LoVo (cell line): ENCODE measurements around the gene EIPR1.
"Not testable (repeated sequence)": the region's sequence is repeated elsewhere in the genome, so short reads cannot be mapped to it uniquely, and the experiment has no call there.

Experiments used
- DNase-seq: peaks from one replicate; pipeline ENCODE4 v3.0.0-alpha.2; 2016; ENCODE audit warnings: low spot score

Gene EIPR1

GRCh38 chr2:3357926-3358325, 19.7 kb downstream of the EIPR1 start:
- DNase-seq, result no peak

- DNase-seq, result not testable (repeated sequence)
Measured at GRCh38 chr2:3357446-3357845, 20.2 kb downstream of the EIPR1 start.

GRCh38 chr2:3356799-3357198, 20.8 kb downstream of the EIPR1 start:
- DNase-seq, result no peak

DNA sequence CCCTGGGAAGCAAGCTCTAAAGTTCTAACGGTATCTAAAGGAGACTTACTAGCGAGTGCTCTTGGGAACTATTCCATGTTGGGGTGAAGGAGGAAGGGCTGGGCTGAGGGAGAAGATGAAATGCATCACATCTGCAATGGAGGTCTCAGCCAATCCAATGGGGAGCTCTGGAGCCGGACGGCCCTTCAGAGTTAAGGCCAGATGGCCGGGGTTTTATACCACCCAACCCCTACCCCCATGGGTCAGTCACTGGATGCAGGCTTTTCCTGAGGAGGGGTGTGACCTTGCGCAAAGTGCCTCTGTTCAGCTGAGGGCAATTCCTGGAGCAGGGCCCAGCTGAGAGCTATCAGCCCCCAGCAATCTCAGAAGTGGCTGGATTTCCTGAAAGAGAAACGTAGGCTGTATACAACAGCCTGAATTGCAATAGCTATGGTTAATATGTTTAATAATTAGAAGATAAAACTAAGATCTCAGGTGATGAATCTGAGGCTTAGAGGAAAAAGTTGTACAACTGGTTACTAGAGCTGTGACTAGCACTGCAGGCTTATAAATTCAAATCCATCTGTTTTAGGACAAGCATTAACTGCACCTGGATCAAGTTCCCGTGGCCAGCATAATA, 21.6 kb downstream of the EIPR1 start:
- DNase-seq, result no peak

DNA sequence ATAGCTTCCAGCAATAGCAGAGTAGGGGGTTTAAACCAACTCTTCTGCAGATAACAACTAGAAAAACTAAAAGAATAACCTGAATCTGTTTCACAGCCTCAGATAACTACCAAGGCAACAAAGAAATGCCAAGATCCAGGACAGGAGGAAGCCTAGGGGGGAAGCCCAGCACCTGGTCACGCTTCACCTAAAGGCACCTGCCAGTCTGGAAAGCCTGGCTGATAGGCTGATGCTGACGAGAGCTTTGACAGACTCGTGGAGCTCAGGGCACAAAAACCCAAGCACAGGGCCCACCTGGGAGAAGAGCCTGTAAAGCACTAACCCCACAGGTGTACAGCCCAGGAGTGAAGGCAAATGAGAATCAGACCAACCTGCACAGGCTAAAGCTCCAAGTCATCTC, 22.6 kb downstream of the EIPR1 start:
- no peak for DNase-seq

- no peak for DNase-seq
Measured at GRCh38 chr2:3349211-3349693, 28.4 kb downstream of the EIPR1 start.

DNA sequence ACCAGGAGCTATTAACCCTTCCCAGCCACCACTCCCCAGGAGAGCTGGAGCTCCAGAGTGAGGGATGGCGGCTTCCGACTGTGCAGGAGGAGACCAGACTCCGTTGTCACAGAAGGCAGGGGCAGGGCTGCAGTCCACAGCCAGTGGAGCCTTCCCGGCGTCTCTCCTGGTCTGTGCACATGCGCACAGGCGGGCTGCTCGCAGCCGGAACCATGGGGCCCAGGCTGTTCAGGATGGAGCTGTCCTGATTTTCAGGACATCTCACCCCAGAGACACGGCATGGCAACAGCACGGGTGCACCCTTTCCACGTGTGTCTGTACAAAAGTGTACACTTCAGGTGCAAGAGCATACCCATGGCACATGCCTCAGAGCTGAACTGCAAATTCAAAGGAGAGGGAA, 28.9 kb downstream of the EIPR1 start:
- no peak for DNase-seq

DNA sequence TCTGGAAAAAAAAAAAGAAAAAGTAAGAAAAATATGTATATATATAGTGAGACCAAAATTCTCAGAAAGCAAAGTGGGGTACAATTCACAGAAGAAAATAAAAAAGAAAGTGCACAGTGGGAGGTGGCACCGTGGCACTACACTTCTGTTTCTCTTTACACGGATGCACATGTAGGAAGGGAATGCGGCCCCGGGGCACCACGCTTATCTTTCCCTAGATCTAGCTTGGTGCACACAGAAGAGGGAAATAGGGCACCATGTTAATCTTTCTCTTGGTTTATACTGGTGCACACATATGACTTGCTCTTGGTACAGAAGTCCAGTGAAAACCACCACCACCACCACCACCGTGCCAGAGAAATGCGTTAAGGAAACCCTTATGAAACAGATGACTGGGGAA, 32.0 kb downstream of the EIPR1 start:
- DNase-seq, result no peak

DNA sequence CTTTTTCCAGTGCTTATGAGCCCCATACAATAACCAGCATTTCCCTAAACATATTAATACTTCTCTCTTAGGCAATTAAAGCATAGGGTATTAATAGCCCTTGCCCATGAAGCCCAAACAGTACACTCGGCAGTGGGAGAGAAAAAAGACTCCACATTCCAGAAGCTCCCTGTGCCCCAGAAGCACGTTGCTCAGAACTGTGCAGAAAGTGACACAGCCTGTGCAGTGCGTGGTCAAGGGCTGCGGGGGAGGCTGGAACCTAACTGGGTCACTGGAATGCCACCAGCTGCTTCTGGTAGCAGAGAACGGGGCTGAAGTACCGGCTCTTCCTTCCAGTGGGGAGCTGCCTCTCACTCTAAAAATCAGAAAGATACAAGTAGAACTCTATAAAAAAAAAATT, 32.7 kb downstream of the EIPR1 start:
- DNase-seq, result no peak

GRCh38 chr2:3343012-3343411, 34.6 kb downstream of the EIPR1 start:
- no peak for DNase-seq

- no peak for DNase-seq
Measured at GRCh38 chr2:3342324-3342723, 35.3 kb downstream of the EIPR1 start.

DNA sequence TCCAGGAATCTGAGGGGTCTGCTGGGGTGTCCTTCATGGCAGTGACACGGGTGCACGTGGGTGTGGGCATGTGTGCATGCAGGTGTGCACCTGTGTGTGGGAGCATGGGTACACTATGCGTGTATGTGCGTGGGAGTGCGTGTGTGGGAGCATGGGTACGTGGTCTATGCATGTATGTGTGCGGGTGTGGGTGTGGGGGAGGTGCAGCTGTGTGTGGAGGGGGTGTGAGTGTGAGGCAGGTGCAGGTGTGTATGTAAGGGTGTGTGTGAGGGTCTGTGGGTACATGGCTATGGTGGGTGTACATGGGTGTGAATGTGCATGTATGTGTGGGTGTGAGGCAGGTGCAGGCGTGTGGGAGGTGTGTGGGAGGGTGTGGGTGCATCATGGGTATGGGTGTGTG, 36.3 kb downstream of the EIPR1 start:
- no peak for DNase-seq

DNA sequence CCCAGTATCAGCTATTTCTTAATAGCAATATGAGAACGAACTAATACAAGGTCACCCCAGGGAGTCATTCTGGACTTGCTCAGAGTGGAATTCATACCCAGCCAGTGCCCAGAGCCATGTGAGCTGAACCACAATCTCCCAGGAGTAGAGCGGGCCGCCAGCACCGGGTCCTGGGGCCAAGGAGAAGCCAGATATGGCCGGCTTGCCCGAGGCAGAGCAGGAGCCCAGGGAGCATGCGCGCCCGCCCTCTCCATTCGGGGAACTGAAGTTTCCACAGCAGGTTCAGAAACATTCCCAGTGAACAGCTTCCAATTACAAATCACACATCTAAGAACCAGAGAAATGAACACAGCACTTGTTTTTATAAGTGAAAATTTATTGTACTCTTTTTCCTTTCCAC, 37.5 kb downstream of the EIPR1 start:
- no peak for DNase-seq

DNA sequence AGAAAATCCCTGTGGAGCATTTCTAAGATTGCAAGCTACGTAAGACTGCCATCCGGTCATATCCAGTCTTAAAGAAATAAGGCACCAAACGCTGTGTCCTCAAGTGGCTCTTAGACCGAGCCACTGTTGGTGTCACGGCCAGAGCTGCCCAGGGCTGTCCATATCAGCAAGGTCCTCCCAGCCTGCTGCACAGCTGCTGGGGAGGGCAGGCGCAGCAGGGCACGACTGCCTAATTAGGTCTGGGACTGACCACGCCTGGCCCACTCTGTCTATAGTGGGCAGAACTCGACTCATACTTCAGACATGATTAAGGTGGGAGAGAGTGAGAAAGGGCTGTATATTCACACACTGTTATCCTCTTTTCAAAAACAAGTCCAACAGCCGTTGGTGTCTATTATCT, 39.3 kb downstream of the EIPR1 start:
- DNase-seq, result no peak

DNA sequence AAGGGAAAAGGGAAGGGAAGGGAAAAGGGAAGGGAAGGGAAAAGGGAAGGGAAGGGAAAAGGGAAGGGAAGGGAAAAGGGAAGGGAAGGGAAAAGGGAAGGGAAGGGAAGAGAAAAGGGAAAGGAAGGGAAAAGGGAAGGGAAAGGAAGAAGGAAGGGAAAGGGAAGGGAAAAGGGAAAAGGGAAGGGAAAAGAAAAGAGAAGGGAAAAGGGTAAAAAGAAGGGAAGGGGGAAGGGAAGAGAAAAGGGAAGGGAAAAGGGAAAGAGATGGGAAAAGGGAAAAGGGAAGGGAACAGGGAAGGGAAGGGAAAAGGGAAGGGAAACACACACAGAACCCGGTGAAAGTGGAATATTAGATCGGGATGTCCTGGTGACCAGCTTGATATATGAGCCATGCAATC, 40.8 kb downstream of the EIPR1 start:
- no peak for DNase-seq

DNA sequence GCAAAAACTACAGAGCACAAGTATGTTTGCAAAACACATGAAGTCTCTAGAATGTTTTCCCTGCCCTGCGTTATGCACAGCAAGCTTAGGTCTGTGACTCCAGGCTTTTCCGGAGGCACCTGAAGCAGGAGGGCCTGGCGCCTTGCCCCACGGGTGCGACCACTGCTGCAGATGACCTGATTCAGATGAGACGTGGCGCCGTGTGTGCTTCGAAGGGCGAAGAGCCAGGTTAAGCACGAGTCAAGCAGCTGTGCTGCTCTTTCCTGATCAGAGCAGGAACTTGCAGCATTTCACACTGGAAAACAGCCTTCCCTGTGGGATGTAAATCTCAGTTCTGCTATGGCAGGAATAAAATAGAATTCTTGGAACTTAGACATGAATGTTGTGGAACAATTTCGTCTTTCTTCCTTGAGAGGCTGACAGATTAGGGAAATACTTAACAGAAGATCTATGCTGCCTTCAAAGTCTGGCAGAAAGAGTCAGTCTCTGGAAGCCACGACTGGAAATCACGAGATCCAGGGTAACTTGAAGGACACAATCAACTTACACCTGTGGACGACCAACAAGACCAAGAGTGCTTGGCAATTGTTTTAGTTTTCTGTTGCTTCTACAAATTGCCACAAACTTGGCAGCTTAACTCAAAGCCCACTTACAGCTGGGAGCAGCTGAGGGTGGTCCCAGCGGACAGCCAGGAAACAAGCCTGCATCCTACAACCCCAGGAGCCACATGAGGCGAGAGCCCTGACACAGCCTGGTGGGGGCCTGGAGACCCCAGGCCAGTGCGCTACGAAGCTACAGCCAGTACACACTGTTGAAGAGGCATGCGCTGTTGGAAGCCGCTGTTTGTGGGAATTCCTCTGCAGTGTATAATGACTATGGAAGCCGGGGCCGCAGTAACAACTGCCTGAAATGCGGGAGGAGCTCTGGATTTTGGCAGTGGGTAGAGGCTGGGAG, 42.9 kb downstream of the EIPR1 start:
- DNase-seq, result no peak

DNA sequence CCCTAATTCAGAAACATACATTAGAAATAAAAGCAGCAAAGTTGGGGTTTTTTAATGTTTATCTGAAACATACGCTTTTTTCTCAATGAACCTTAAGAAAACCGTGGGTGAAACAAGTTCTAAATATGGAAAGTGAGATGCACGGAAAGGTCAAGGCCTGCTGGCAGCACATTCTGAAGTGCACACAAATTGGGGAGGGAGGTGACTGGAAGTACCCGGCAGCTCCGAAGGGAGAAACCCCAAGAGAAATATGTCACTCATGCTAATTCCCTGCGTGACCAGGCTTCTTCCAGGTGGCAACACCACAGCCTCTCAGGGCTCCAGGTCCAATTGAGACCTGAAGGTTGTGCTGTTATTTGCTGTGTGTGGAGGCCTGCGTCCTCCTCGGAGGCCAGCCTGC, 45.5 kb downstream of the EIPR1 start:
- DNase-seq, result no peak

DNA sequence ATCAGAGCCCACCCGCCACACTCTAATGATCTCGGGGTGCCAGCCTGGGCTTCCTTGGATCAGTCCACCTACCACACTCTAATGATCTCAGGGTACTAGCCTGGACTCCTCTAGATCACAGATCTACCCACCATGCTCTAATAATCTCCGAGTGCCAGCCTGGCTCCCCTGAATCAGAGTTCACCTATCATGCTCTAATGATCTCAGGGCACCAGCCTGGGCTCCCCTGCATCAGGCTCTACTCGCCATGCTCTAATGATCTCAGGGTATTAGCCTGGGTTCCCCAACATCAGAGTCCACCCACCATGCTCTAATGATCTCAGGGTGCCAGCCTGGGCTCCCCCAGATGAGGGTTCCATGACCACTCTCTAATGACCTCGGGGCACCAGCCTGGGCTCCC, 48.1 kb downstream of the EIPR1 start:
- no peak for DNase-seq

DNA sequence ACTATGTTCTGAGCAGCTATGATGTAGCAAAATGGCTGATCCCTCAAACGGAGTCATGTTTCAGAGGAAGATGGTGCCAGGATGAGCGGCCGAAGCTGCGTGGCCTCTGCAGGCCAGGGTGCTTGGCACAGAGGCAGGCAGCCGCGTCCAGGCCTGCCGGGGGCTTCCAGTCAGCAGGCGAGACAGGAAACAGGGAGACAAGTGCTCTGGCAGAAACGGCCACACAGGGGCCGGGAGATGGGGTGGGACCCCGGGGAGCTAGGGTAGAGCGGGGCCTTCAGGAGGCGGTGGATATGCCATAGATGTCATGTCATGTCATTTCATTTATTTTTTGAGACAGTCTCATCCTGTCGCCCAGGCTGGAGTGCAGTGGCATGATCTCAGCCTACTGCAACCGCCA, 50.7 kb downstream of the EIPR1 start:
- DNase-seq, result no peak

GRCh38 chr2:3326182-3326537, 51.5 kb downstream of the EIPR1 start:
- DNase-seq, result no peak

DNA sequence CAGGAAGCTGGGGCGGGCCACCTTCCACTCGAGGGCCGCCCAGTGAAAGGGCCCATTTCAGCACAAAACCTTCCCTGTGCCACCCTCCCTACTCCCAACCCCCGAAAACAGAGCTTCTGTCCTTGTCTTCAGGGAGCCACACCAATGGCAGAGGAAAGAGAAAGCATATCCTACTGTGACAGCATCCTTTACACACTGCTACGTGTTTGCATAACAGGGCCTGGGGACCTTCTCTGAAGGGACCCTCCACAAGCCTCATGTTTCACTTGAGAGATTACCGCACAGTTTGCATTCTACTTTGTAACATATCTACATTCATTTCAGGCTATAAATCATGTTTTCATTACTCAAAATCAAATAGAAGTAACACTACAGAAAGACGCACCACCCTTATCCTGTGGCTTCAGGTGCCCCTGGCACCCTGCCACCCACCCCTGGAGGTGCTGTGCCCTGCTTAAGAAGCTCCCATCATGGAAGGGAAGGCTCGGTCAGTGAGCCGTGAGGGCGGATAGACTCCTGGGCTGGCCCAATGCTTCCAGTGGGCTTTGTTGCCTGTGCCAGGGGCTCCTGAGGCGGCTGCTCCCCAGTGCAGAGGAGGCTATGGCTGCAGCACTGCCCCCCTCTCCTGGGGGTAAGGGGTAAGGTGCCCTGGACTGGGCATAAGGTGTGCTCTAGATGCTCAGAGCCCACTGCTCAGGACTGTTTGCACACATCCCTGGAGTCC, 52.0 kb downstream of the EIPR1 start:
- DNase-seq, result no peak

DNA sequence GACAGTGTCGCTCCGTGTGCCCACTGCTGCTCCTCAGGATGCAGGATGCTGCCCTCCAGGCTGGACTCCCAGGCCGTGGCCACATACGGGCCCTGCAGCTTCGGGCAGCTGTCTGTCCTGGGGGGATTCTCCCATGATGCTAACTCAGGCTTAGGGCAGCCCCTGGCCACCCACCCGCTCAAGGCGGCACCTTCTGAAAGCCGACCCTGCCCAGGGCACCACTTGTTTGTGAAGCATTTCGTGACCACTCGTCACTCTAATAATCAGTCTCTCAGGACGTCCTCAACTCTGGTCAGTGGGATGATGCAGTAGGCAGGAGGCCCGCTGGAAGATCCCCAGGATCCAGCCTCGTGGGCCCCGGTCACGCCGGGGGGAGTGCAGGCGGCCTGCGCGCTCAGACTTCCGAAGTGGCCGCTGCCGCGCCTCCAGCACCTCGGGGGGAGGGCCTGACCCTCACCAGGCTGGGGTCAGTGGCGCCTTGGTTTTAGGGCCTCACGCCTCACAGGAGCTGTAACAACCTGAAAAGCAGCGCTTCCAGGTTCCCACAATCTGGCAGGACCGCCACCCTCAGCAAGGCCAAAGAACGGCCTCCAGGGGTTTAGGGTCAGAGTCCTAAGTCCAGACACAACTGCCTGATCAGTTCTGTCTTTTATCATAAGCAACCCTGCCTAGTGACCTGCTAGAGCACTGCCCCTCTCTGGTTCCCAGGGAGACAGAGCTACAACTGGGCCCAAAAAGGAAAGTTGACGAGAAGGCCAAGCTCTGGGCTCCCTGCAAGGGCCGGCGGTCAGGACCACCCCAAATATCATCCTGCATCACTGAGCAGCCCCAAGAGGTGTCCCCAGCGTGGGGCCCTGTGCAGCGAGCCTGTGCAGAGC, 53.0 kb downstream of the EIPR1 start:
- DNase-seq, result no peak
